ENCODE results near the gene TCF20. TPM values are rescaled to one million over a fixed set of nuclear protein-coding genes. Genes with fewer than 3 reads are reported as not detected.

TCF20 gene
- total RNA-seq, 2 experiments from 2014 or later, result 64.1 to 68.3 TPM

DNA sequence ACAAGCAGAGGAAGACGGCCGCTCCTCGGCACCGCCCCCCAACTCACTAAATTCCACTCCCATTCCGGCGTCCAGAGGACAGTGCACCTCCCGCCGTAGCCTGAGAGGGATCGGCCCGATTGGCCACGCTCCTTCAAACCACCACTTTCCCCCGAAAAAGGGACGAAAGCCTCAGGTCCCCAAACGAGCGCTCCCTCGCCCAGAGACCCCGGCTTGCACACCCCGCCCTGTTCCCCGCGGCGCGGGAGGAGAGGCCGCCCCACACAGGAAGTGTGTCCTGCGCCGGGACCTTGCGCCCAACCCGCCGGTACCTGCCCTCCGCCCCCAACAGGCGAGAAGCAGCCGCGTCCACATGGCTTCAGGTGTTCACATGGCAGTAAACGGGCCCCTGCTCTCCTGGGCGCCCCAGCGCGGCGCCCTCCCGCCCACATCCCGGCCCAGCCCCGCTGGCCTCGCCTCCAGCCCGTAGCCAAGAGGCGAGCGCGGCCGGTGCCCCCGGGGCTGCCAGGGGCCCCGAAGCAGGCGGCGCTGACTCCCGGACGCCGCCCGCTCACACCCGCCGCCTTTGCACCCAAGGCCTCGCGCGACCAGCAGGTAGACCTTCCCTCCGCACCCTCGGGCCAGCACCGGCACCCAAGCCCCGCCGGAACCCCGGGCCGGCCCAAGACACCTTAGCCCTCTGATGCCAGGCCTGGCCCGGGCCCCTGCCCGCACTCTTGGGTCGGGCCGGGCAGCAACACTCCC, 849 bp downstream of the TCF20 start:
- no peaks in the 10 kb centered on the region for H3K9me3 Mint-ChIP-seq (ENCODE audit: low read depth)
- H3K4me1 Mint-ChIP-seq, result peaks cover 41% of the 10 kb centered on the region
- ATAC-seq, result peak; percentile 72
- H3K27me3 Mint-ChIP-seq, result no peaks in the 10 kb centered on the region
- intact Hi-C loops (cut with DNase I, micrococcal nuclease), result loop anchor here (1.0 to 10.0 kb wide), 7 partner anchors 87 to 345 kb away; partner anchors contain the start of genes NDUFA6 (in 2 of the 2), NAGA (in 1 of the 2) and POLDIP3 (in 1 of the 2)
- peak overlapping the region; percentile 96 for H3K4me3 Mint-ChIP-seq
- H3K27ac Mint-ChIP-seq, result peak overlapping the region; percentile 82
- ChIA-PET POLR2A (interaction anchor here (0.6 kb wide), 1 partner anchor 433 kb away, joined by 3 read pairs; no protein-coding TSS in a partner anchor), CTCF (no interaction called here)
- H3K36me3 Mint-ChIP-seq (ENCODE audit: low read depth), result peaks cover 7% of the 10 kb centered on the region
- DNase-seq, result peak; percentile 84

DNA sequence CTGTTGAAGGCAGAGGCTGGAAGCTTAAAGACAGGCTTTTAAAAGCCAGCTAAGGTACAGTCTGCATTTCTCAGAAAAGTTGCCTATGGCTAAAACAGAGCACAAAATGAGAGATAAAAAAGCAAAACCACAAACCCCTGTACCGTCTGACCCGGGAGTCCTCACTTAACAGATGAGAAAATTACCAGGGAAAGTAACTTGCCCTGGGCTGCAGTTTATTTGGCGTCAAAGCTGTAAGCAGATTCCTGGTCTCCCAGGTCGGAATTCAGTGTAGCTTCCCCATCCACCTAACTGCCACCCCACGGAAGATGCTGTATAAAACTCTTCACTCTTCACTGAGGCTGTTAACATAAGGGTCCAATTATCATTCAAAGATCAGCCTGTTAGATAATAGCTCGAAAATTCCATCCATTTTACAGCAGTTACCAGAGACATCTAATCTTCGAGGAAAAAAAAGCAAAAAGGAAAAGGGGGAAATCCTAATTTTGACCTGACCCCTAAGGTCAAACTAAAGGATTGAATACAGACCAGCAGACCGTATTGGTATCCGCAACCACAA, 1.5 kb downstream of the TCF20 start:
- ChIA-PET POLR2A (interaction anchor here (0.6 kb wide), 1 partner anchor 433 kb away, joined by 3 read pairs; no protein-coding TSS in a partner anchor), CTCF (interaction anchor here (0.7 kb wide), 1 partner anchor 173 kb away, joined by 3 read pairs; no protein-coding TSS in a partner anchor)
- DNase-seq (no peak), ATAC-seq (no peak)
- intact Hi-C loops (cut with DNase I, micrococcal nuclease), result loop anchor here (1.0 to 10.0 kb wide), 5 partner anchors 87 to 345 kb away; partner anchors contain the start of genes NDUFA6 (in 1 of the 2) and POLDIP3 (in 1 of the 2)
- Mint-ChIP-seq H3K4me3 (peak overlapping the region; percentile 96), H3K9me3 (ENCODE audit: low read depth) (no peaks in the 10 kb centered on the region), H3K27ac (peak overlapping the region; percentile 82), H3K27me3 (no peaks in the 10 kb centered on the region), H3K36me3 (ENCODE audit: low read depth) (peaks cover 7% of the 10 kb centered on the region), H3K4me1 (peaks cover 48% of the 10 kb centered on the region)

DNA sequence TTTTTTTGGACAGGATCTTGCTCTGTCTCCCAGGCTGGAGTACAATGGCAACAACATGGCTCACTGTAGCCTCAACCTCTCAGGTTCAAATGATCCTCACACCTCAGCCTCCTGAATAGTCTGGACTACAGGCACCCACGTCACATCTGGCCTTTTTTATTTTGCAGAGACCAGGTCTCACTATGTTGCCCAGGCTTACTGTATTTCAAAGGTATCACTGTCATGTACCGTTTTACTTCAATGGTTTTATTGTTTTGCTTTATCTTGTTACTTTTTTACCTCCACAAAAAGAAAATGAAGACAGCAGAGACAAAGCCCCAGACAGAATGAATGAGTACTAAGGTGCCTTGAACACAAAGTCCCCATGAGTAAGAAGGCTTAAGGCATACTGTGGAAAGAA, 5.1 kb downstream of the TCF20 start:
- peaks cover 9% of the 10 kb centered on the region for H3K36me3 Mint-ChIP-seq (ENCODE audit: low read depth)
- POLR2A ChIA-PET, result no interaction called here
- intact Hi-C loops (cut with DNase I, micrococcal nuclease), result loop anchor here in 1 of 2 experiments (5.0 to 10.0 kb wide), 2 partner anchors 83 to 171 kb away; partner anchors contain the start of gene NDUFA6
- no peak overlapping the region for H3K27ac Mint-ChIP-seq
- DNase-seq, result no peak
- no peak for ATAC-seq
- no peaks in the 10 kb centered on the region for H3K27me3 Mint-ChIP-seq
- no peak overlapping the region for H3K4me3 Mint-ChIP-seq
- CTCF ChIA-PET, result interaction anchor here (1.4 kb wide), 1 partner anchor 12 kb away, joined by 3 read pairs; no protein-coding TSS in a partner anchor
- no peaks in the 10 kb centered on the region for H3K9me3 Mint-ChIP-seq (ENCODE audit: low read depth)
- H3K4me1 Mint-ChIP-seq, result peaks cover 82% of the 10 kb centered on the region

DNA sequence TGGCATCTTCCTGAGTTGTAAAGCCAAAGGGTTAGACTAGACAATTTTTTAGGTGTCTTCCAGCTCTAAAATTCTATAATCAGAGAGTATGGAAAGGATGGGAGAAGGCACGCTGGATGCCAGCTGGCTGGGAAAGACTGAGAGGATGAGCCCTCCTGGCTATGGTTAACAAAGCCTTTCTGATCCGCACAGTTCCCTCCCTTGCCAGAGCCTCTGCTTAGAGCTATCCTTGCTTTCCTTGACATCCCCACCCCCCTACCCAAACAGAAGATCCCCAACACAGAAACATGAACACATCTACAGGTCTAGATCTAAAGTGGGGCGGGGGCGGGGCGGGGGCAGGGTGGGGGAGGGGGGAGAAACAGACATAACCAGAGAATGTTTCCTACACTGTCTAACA, 6.5 kb downstream of the TCF20 start:
- POLR2A ChIA-PET, result interaction anchor here (0.6 to 1.2 kb wide), 2 partner anchors 9 to 174 kb away, joined by 4 to 8 read pairs; no protein-coding TSS in a partner anchor
- no peaks in the 10 kb centered on the region for H3K27me3 Mint-ChIP-seq
- no peaks in the 10 kb centered on the region for H3K9me3 Mint-ChIP-seq (ENCODE audit: low read depth)
- H3K36me3 Mint-ChIP-seq (ENCODE audit: low read depth), result peaks cover 13% of the 10 kb centered on the region
- DNase-seq (no peak), ATAC-seq (no peak)
- no peak overlapping the region for H3K4me3 Mint-ChIP-seq
- peaks cover 91% of the 10 kb centered on the region for H3K4me1 Mint-ChIP-seq
- intact Hi-C loops (cut with DNase I, micrococcal nuclease), result loop anchor here in 1 of 2 experiments (10.0 kb wide), 1 partner anchor 169 kb away; the partner anchor contains the start of gene NDUFA6
- CTCF ChIA-PET, result interaction anchor here (0.6 to 1.5 kb wide), 3 partner anchors 19 to 76 kb away, joined by 3 to 4 read pairs (median 3); no protein-coding TSS in a partner anchor
- H3K27ac Mint-ChIP-seq, result no peak overlapping the region

DNA sequence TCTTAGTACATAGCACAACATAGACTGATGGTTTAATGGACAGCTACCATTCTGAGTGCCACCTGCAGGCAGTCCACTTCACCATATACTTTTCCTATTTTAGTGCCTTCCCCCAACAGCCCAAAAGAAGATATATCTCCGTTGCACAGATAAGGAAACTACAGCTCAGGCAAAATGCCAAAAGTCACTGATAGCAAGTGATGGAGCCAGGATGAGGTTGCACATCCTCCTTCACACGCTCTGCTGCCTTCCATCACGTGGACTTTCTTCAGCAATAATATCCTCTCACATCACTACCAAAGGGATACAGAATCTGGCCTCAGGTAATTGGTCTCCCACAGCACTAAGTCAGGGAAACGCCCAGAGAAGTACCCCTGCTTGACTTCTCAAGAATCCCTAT, 7.5 kb downstream of the TCF20 start:
- H3K9me3 Mint-ChIP-seq (ENCODE audit: low read depth), result no peaks in the 10 kb centered on the region
- H3K4me1 Mint-ChIP-seq, result peaks cover 90% of the 10 kb centered on the region
- no peak overlapping the region for H3K4me3 Mint-ChIP-seq
- H3K27ac Mint-ChIP-seq, result peak overlapping the region; percentile 2
- DNase-seq (no peak), ATAC-seq (peak; percentile 49)
- CTCF ChIA-PET, result interaction anchor here (0.6 to 1.5 kb wide), 5 partner anchors 18 to 143 kb away, joined by 3 to 4 read pairs (median 3); no protein-coding TSS in a partner anchor
- POLR2A ChIA-PET, result interaction anchor here (1.2 kb wide), 1 partner anchor 8 kb away, joined by 4 read pairs; no protein-coding TSS in a partner anchor
- intact Hi-C loops (cut with DNase I, micrococcal nuclease), result loop anchor here in 1 of 2 experiments (10.0 kb wide), 1 partner anchor 168 kb away; the partner anchor contains the start of gene NDUFA6
- H3K27me3 Mint-ChIP-seq, result no peaks in the 10 kb centered on the region
- peaks cover 9% of the 10 kb centered on the region for H3K36me3 Mint-ChIP-seq (ENCODE audit: low read depth)

DNA sequence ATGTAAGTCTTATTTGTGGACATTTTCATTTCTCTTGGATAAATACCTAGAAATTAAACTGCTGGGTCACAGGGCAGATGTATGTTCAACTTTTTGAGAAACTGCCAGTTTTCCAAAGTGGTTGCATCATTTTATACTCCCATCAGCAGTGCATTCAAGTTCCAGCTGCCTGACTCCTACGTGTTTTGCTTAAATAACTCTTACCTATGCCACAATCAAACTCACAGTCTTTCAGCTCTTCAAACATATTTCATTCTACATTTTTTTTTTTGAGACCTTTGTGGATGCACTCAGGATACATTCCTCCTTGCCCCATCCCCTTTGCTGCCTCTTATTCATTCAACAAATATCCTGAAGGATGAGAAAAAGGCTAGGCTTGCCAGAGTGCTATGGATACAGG, 9.2 kb downstream of the TCF20 start:
- Mint-ChIP-seq H3K4me3 (no peak overlapping the region), H3K9me3 (ENCODE audit: low read depth) (no peaks in the 10 kb centered on the region), H3K36me3 (ENCODE audit: low read depth) (peaks cover 7% of the 10 kb centered on the region), H3K27me3 (no peaks in the 10 kb centered on the region), H3K4me1 (peaks cover 96% of the 10 kb centered on the region), H3K27ac (no peak overlapping the region)
- ATAC-seq (no peak), DNase-seq (no peak)
- intact Hi-C loops (cut with DNase I, micrococcal nuclease), result loop anchor here in 1 of 2 experiments (10.0 kb wide), 1 partner anchor 166 kb away; the partner anchor contains the start of gene NDUFA6
- CTCF ChIA-PET, result no interaction called here
- POLR2A ChIA-PET, result no interaction called here

DNA sequence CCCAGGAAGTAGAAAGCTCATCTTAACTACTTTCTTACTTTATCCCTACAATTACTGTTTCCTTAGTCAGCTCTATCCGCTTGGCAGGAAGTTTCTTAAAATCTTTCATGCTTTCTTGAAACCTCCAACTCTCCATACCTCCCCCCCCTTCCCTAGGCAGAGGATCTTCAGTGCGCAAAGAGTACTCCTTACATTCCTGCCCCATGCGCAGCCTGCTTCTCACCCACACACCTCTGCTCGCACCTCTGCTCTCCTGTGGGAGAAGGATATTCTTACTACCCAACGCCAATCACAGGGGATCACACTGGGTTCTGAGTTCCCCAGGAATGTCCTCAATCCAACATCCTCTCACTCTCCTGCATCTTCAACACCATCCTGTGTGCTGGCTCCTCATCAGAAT, 12.3 kb downstream of the TCF20 start:
- no peak for ATAC-seq
- Mint-ChIP-seq H3K27me3 (no peaks in the 10 kb centered on the region), H3K9me3 (ENCODE audit: low read depth) (no peaks in the 10 kb centered on the region), H3K4me1 (peaks cover 79% of the 10 kb centered on the region), H3K36me3 (ENCODE audit: low read depth) (peaks cover 7% of the 10 kb centered on the region), H3K27ac (peak overlapping the region; percentile 44), H3K4me3 (no peak overlapping the region)
- no peak for DNase-seq
- intact Hi-C loops (cut with DNase I, micrococcal nuclease), result no loop called here
- CTCF ChIA-PET, result interaction anchor here (0.6 to 1.2 kb wide), 3 partner anchors 20 to 157 kb away, joined by 3 to 4 read pairs (median 3); no protein-coding TSS in a partner anchor
- POLR2A ChIA-PET, result no interaction called here

DNA sequence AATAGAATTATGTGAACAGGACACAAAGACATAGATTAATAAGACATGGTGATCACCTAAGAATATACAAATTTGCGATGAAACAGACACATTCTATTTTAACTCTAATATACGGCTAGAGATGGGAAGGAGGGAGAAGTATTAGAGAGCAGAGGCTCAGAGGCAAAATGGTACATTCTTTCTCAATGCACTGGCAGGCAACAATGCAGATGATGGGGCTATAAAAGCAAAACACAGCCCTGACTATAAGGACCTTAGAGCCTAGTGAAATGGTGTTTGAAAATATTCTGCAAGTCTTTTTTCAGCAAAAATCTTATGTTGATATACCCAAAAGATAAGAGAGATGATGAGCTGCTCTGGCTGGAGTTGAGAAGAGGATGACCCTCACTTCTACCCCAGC, 13.1 kb downstream of the TCF20 start:
- ChIA-PET POLR2A (interaction anchor here (0.6 kb wide), 1 partner anchor 52 kb away, joined by 3 read pairs; no protein-coding TSS in a partner anchor), CTCF (interaction anchor here (0.6 to 1.2 kb wide), 3 partner anchors 19 to 156 kb away, joined by 3 to 4 read pairs (median 3); no protein-coding TSS in a partner anchor)
- DNase-seq, result no peak
- Mint-ChIP-seq H3K27me3 (no peaks in the 10 kb centered on the region), H3K27ac (no peak overlapping the region), H3K36me3 (ENCODE audit: low read depth) (peaks cover 5% of the 10 kb centered on the region), H3K4me1 (peaks cover 71% of the 10 kb centered on the region), H3K4me3 (no peak overlapping the region), H3K9me3 (ENCODE audit: low read depth) (no peaks in the 10 kb centered on the region)
- intact Hi-C loops (cut with DNase I, micrococcal nuclease), result no loop called here
- no peak for ATAC-seq

DNA sequence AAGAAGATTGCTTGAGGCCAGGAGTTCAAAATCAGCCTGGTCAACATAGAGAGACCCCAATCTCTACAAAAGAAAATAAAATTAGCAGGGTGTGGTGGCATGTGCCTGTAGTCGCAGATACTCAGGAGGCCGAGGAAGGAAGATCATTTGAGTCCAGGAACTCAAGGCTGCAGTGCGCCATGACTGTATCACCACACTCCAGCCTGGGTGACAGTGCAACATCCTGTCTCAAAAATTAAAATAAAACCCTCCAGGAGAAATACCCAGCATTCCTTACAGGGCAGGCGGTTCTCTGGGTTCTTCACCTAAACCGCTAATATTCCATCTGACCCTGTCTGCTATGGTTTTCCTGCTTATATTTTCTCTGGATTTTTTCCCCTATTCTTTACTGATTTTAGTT, 13.5 kb downstream of the TCF20 start:
- no peaks in the 10 kb centered on the region for H3K27me3 Mint-ChIP-seq
- H3K4me3 Mint-ChIP-seq, result no peak overlapping the region
- POLR2A ChIA-PET, result interaction anchor here (0.6 kb wide), 1 partner anchor 53 kb away, joined by 3 read pairs; no protein-coding TSS in a partner anchor
- no peaks in the 10 kb centered on the region for H3K9me3 Mint-ChIP-seq (ENCODE audit: low read depth)
- no peak for ATAC-seq
- intact Hi-C loops (cut with DNase I, micrococcal nuclease), result no loop called here
- DNase-seq, result no peak
- CTCF ChIA-PET, result no interaction called here
- peaks cover 67% of the 10 kb centered on the region for H3K4me1 Mint-ChIP-seq
- H3K27ac Mint-ChIP-seq, result no peak overlapping the region
- peaks cover 5% of the 10 kb centered on the region for H3K36me3 Mint-ChIP-seq (ENCODE audit: low read depth)

DNA sequence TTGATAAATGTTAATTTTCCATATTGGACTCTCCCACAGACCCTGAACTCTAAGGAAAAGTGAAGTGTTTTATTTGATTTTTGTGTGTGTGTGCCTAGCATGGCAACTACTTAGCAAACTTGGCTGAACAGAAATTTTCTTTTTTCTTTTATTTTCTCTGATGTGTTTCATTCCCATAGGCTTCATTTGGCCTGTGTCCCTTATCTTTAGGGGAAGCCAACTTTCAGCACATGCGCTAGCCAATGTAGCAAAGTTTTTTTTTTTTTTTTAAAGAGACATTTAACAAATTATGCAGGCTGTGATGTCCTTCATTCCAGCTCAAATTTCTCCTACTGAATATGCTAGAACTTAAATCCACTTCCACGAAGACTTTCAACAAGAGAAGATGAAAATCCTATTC, 14.2 kb downstream of the TCF20 start:
- Mint-ChIP-seq H3K27ac (no peak overlapping the region), H3K27me3 (no peaks in the 10 kb centered on the region), H3K36me3 (ENCODE audit: low read depth) (peaks cover 5% of the 10 kb centered on the region), H3K4me3 (no peak overlapping the region), H3K9me3 (ENCODE audit: low read depth) (no peaks in the 10 kb centered on the region), H3K4me1 (peaks cover 62% of the 10 kb centered on the region)
- CTCF ChIA-PET, result no interaction called here
- POLR2A ChIA-PET, result no interaction called here
- intact Hi-C loops (cut with DNase I, micrococcal nuclease), result no loop called here
- no peak for ATAC-seq
- DNase-seq, result no peak

DNA sequence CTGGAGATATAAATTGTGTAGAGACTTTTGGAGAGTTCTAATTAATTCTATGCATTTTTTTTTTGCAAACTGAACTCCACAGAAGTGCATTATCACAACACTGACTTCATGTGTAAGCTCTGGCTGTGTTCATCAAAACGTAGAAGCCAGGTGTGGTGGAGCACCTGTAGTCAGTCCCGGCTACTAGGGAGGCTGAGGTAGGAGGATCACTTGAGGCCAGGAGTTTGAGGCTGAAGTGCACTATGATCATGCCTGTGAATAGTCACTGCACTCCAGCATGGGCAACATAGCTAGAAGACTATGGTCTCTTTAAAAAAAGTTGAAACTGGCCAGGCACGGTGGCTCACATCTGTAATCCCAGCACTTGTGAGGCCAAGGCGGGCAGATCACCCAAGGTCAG, 20.6 kb downstream of the TCF20 start:
- Mint-ChIP-seq H3K4me3 (no peak overlapping the region), H3K27me3 (no peaks in the 10 kb centered on the region), H3K9me3 (ENCODE audit: low read depth) (no peaks in the 10 kb centered on the region), H3K27ac (no peak overlapping the region), H3K4me1 (peaks cover 33% of the 10 kb centered on the region), H3K36me3 (ENCODE audit: low read depth) (peaks cover 11% of the 10 kb centered on the region)
- ATAC-seq (no peak), DNase-seq (no peak)
- intact Hi-C loops (cut with DNase I, micrococcal nuclease), result no loop called here
- ChIA-PET POLR2A (no interaction called here), CTCF (interaction anchor here (1.5 kb wide), 1 partner anchor 10 kb away, joined by 3 read pairs; no protein-coding TSS in a partner anchor)

All from activated CD4-positive, alpha-beta T cell treated with anti-CD3 and anti-CD28 coated beads for 36 hours (primary cell).